ENCODE data around the gene ARFIP1.

ARFIP1 gene

GRCh38 chr4:152877868-152878267 lies 98.1 kb downstream of the ARFIP1 start:
- no peak for TF ChIP-seq EZH2phosphoT487 (conservative IDR thresholded peaks at IDR 0.05; ENCODE audit: low read length)
- no peak for TF ChIP-seq CTCF (IDR thresholded peaks at IDR 0.05; ENCODE audit: insufficient read depth, low read length, poor library complexity, severe bottlenecking)
- Histone ChIP-seq H3F3A (ENCODE audit: insufficient read depth) (no peaks in the 10 kb centered on the region), H3K4me2 (ENCODE audit: low read depth, low read length, poor library complexity, severe bottlenecking) (no peak overlapping the region)

GRCh38 chr4:152880263-152880662 lies 100.5 kb downstream of the ARFIP1 start:
- H3K9me2 ChIP-seq (replicated peaks; ENCODE audit: insufficient read depth, low read length) = no peaks in the 10 kb centered on the region
- H3K9ac ChIP-seq (ENCODE audit: low read length) = no peak overlapping the region
- no peaks in the 10 kb centered on the region for H3K27me3 ChIP-seq (ENCODE audit: low read length)
- H3K79me2 ChIP-seq (ENCODE audit: insufficient read depth, low read length) = no peaks in the 10 kb centered on the region
- H3K4me3 ChIP-seq (ENCODE audit: insufficient read depth, low read length, poor library complexity, severe bottlenecking) = no peak overlapping the region
- H3K27ac ChIP-seq (ENCODE audit: low read depth, low read length) = no peak overlapping the region
- no peaks in the 10 kb centered on the region for H3K9me3 ChIP-seq (ENCODE audit: insufficient read depth, low read length)
- no peak overlapping the region for H2AFZ ChIP-seq (ENCODE audit: low read depth, low read length, severe bottlenecking)
- no peak overlapping the region for H3K4me2 ChIP-seq (ENCODE audit: low read depth, low read length, poor library complexity, severe bottlenecking)
- H4K20me1 ChIP-seq (ENCODE audit: low read depth, low read length) = no peaks in the 10 kb centered on the region
- no peaks in the 10 kb centered on the region for H3F3A ChIP-seq (ENCODE audit: insufficient read depth)
- TF ChIP-seq CTCF (IDR thresholded peaks at IDR 0.05; ENCODE audit: insufficient read depth, low read length, poor library complexity, severe bottlenecking) = no peak
- TF ChIP-seq EZH2phosphoT487 (conservative IDR thresholded peaks at IDR 0.05; ENCODE audit: low read length) = no peak
- H3K36me3 ChIP-seq (ENCODE audit: low read length) = peaks cover 14% of the 10 kb centered on the region; the same call in 1 of the 2 replicates

More at GRCh38 chr4:152877868-152878267, 98.1 kb downstream of the ARFIP1 start:
- H3K27me3 ChIP-seq (ENCODE audit: low read length) = no peaks in the 10 kb centered on the region
- no peaks in the 10 kb centered on the region for H3K9me3 ChIP-seq (ENCODE audit: insufficient read depth, low read length)
- H3K9me2 ChIP-seq (replicated peaks; ENCODE audit: insufficient read depth, low read length) = no peaks in the 10 kb centered on the region
- H3K27ac ChIP-seq (ENCODE audit: low read depth, low read length) = no peak overlapping the region
- H4K20me1 ChIP-seq (ENCODE audit: low read depth, low read length) = no peaks in the 10 kb centered on the region
- peaks cover 6% of the 10 kb centered on the region; the same call in 1 of the 2 replicates for H3K36me3 ChIP-seq (ENCODE audit: low read length)
- H3K79me2 ChIP-seq (ENCODE audit: insufficient read depth, low read length) = no peaks in the 10 kb centered on the region
- no peak overlapping the region for H3K4me3 ChIP-seq (ENCODE audit: insufficient read depth, low read length, poor library complexity, severe bottlenecking)
- no peak overlapping the region for H2AFZ ChIP-seq (ENCODE audit: low read depth, low read length, severe bottlenecking)
- no peak overlapping the region for H3K9ac ChIP-seq (ENCODE audit: low read length)

GRCh38 chr4:152881974-152882373 lies 102.2 kb downstream of the ARFIP1 start:
- TF ChIP-seq EZH2phosphoT487 (conservative IDR thresholded peaks at IDR 0.05; ENCODE audit: low read length) = no peak
- TF ChIP-seq CTCF (IDR thresholded peaks at IDR 0.05; ENCODE audit: insufficient read depth, low read length, poor library complexity, severe bottlenecking) = no peak
- H3K9me2 ChIP-seq (replicated peaks; ENCODE audit: insufficient read depth, low read length) = no peaks in the 10 kb centered on the region
- no peak overlapping the region for H2AFZ ChIP-seq (ENCODE audit: low read depth, low read length, severe bottlenecking)
- no peaks in the 10 kb centered on the region for H3F3A ChIP-seq (ENCODE audit: insufficient read depth)
- no peak overlapping the region for H3K4me2 ChIP-seq (ENCODE audit: low read depth, low read length, poor library complexity, severe bottlenecking)
- no peak overlapping the region for H3K9ac ChIP-seq (ENCODE audit: low read length)
- no peaks in the 10 kb centered on the region for H3K9me3 ChIP-seq (ENCODE audit: insufficient read depth, low read length)
- no peak overlapping the region for H3K27ac ChIP-seq (ENCODE audit: low read depth, low read length)
- H3K36me3 ChIP-seq (ENCODE audit: low read length) = peaks cover 14% of the 10 kb centered on the region; the same call in 1 of the 2 replicates
- no peaks in the 10 kb centered on the region for H4K20me1 ChIP-seq (ENCODE audit: low read depth, low read length)
- no peaks in the 10 kb centered on the region for H3K79me2 ChIP-seq (ENCODE audit: insufficient read depth, low read length)
- H3K4me3 ChIP-seq (ENCODE audit: insufficient read depth, low read length, poor library complexity, severe bottlenecking) = no peak overlapping the region
- no peaks in the 10 kb centered on the region for H3K27me3 ChIP-seq (ENCODE audit: low read length)

Data from SU-DHL-6 (cell line).